ENCODE results near the gene HSPA6.

DNA sequence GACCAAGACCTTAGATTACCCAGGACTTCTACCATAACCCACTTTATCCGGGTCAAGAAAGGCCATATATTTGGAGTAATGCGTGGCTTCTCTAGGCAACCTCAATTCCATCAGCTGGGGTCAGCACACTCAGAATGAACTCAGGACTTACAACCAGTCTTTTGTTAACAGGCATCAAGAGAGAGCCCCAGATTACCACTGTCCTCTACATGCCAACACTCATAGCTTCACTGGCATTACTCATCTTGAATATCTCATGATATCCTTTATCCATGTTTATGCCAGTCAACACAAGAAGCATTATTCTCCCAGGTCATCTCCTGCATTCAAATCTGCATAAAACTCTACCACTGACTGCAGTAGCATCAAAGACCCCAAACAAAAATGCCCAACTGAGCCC lies 25.7 kb upstream of the HSPA6 start:
- TF ChIP-seq, protein P1, sequence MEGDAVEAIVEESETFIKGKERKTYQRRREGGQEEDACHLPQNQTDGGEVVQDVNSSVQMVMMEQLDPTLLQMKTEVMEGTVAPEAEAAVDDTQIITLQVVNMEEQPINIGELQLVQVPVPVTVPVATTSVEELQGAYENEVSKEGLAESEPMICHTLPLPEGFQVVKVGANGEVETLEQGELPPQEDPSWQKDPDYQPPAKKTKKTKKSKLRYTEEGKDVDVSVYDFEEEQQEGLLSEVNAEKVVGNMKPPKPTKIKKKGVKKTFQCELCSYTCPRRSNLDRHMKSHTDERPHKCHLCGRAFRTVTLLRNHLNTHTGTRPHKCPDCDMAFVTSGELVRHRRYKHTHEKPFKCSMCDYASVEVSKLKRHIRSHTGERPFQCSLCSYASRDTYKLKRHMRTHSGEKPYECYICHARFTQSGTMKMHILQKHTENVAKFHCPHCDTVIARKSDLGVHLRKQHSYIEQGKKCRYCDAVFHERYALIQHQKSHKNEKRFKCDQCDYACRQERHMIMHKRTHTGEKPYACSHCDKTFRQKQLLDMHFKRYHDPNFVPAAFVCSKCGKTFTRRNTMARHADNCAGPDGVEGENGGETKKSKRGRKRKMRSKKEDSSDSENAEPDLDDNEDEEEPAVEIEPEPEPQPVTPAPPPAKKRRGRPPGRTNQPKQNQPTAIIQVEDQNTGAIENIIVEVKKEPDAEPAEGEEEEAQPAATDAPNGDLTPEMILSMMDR (tag by site-specific recombination; IDR thresholded peaks at IDR 0.05) = no peak
- TF ChIP-seq, protein P2, sequence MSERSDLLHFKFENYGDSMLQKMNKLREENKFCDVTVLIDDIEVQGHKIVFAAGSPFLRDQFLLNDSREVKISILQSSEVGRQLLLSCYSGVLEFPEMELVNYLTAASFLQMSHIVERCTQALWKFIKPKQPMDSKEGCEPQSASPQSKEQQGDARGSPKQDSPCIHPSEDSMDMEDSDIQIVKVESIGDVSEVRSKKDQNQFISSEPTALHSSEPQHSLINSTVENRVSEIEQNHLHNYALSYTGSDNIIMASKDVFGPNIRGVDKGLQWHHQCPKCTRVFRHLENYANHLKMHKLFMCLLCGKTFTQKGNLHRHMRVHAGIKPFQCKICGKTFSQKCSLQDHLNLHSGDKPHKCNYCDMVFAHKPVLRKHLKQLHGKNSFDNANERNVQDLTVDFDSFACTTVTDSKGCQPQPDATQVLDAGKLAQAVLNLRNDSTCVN (tag by site-specific recombination; optimal IDR thresholded peaks at IDR 0.05) = no peak
- TF ChIP-seq, protein P3, sequence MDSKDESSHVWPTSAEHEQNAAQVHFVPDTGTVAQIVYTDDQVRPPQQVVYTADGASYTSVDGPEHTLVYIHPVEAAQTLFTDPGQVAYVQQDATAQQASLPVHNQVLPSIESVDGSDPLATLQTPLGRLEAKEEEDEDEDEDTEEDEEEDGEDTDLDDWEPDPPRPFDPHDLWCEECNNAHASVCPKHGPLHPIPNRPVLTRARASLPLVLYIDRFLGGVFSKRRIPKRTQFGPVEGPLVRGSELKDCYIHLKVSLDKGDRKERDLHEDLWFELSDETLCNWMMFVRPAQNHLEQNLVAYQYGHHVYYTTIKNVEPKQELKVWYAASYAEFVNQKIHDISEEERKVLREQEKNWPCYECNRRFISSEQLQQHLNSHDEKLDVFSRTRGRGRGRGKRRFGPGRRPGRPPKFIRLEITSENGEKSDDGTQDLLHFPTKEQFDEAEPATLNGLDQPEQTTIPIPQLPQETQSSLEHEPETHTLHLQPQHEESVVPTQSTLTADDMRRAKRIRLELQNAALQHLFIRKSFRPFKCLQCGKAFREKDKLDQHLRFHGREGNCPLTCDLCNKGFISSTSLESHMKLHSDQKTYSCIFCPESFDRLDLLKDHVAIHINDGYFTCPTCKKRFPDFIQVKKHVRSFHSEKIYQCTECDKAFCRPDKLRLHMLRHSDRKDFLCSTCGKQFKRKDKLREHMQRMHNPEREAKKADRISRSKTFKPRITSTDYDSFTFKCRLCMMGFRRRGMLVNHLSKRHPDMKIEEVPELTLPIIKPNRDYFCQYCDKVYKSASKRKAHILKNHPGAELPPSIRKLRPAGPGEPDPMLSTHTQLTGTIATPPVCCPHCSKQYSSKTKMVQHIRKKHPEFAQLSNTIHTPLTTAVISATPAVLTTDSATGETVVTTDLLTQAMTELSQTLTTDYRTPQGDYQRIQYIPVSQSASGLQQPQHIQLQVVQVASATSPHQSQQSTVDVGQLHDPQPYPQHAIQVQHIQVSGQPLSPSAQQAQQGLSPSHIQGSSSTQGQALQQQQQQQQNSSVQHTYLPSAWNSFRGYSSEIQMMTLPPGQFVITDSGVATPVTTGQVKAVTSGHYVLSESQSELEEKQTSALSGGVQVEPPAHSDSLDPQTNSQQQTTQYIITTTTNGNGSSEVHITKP (tag by site-specific recombination; IDR thresholded peaks at IDR 0.05) = no peak
- TF ChIP-seq ZFP41 (tag by site-specific recombination; IDR thresholded peaks at IDR 0.05; ENCODE audit: borderline replicate concordance) (no peak), ZNF138 (tag by site-specific recombination; IDR thresholded peaks at IDR 0.05; ENCODE audit: borderline replicate concordance) (no peak), ZSCAN23 (tag by site-specific recombination; IDR thresholded peaks at IDR 0.05) (no peak)
